Measurements from ENCODE around the gene GMEB2.
A peak's percentile ranks its signal among the peaks of the same experiment; 100 is the strongest.

GMEB2 gene

DNA sequence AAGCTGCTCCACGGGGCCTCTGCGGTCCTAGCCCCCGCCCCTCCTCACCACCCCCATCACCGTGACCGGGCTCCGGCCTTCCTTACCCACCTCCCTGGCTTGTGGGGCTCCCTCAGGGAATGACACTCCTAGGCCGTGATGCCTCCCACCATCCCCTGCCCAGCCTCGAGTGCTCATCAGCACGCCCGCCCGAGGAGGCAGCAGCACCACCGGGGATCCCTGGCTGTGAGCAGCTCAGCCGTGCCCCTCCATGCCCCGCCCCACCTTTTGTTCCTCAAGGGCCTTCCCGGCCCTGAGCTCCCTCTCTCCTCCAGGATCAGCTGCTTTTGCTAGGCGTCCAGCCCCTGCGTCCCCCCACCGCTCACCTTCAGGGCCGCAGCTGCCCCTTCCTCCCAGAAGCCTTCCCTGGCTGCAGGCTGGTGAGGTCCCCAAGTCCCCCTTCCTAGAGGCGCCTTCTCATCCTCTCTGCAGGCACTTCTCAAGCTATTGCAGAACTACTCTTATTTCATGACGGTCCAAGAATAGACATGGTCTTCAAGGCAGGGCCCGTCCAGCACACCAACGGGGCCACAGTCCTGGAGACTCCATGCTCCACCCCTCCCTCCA lies 69.9 kb downstream of the GMEB2 start:
- no peak for DNase-seq

DNA sequence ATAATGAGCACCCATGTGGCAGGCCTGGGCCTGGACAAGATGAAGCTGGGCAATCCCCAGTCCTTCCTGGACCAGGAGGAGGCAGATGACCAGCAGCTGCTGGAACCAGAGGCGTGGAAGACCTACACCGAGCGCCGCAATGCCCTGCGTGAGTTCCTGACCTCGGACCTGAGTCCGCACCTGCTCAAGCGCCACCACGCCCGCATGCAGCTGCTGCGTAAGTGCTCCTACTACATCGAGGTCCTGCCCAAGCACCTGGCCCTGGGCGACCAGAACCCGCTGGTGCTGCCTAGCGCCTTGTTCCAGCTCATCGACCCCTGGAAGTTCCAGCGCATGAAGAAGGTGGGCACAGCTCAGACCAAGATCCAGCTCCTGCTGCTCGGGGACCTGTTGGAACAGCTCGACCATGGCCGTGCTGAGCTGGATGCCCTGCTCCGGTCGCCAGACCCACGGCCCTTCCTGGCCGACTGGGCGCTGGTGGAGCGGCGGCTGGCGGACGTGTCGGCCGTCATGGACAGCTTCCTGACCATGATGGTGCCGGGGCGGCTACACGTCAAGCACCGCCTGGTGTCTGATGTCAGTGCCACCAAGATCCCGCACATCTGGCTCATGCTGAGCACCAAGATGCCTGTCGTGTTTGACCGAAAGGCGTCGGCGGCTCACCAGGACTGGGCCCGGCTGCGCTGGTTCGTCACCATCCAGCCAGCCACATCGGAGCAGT lies 71.1 kb downstream of the GMEB2 start:
- DNase-seq: peak; percentile 42

DNA sequence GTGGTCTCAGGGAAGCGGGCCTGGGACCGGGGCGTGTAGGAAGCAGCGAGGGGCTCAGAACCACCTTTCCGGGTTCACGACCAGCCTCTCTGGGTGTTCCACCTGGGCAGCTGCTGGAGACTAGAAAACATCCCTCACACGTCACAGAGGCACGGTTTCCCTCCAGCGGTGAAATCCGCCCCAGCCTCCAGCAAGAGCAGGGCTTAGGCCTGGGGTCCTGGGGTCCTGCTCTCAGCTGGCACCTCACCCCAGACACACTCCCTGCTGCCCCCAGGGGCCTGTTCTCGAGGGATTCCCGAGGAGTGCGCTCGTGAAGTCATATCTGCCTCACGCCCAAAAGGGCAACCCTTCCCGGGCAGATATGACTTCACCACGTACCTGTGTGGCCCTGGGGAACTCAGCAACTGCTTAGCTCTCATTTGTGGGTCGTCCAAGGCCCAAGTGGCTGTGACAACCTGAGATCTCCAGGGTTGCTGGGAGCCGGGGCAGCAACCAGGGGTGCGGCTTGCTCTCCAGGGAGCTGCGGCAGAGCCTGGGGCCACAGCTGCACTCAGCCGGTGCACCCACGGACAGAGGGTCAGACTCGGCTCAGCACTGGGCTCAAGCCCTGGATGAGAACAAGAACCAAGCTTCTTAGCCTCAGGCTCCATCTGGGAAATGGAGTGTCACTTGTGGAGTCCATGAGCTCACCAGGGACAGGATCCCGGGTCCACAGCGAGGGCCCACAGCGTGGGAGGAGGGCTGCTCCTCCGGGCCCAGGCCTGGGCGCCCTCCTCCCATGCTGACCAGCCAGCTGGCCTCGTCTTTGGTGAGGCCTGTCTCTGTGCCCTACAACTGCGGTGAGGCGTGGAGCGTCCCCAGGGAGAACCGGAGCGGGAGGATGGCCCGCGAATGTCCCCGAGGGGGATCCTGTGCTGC lies 72.3 kb downstream of the GMEB2 start:
- peak; percentile 36 for DNase-seq

DNA sequence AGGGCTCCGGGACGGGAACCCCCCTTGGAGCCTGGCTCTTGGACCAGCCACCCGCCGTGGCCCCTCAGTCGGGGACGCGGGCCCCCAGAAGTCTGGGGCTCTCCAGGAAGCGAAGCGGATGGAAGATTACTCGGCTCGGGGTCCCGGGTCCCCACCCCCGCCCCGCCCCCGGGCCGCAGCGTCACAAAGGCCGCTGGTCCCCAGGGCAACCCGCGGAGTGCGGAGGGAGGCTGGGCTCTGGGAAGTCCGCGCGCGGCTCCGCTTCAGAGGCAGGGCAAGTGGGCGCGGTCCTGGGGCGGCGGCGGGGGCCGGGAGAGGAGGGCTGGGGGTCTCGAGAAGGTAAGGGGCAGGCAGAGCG lies 73.0 kb downstream of the GMEB2 start, which contains the start of gene FNDC11:
Gene FNDC11, plus strand, starts transcription at position 227 of the 358 bp plus-strand sequence. CDS start 1,505 bp downstream, outside the sequence.
- DNase-seq: no peak

DNA sequence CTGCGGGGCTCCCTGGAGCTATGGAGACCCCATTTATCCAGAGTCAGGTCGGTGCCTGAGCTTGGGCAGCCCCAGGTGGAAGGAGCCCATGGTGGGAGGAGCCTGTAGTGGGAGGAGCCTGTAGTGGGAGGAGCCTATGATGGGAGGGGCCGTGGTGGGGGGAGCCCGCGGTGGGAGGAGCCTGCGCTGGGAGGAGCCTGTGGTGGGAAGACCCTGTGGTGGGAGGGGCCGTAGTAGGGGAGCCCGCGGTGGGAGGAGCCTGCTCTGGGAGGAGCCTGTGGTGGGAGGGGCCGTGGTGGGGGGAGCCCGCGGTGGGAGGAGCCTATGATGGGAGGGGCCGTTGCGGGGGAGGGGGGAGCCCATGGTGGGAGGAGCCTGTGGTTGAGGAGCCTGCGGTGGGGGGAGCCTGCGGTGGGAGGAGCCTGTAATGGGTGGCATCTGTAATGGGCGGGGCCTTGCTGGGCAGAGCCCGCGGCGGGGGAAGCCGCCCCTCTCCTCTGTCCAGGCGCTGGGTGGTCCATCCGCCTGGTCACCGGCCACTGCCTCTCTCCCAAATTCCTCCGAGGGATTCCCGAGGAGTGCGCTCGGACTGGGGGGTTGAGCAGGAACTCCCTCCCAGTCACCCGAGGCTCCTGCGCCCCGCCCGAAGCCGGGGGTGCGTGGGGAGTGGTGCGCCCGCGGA lies 73.5 kb downstream of the GMEB2 start:
- peak; percentile 55 for DNase-seq

DNA sequence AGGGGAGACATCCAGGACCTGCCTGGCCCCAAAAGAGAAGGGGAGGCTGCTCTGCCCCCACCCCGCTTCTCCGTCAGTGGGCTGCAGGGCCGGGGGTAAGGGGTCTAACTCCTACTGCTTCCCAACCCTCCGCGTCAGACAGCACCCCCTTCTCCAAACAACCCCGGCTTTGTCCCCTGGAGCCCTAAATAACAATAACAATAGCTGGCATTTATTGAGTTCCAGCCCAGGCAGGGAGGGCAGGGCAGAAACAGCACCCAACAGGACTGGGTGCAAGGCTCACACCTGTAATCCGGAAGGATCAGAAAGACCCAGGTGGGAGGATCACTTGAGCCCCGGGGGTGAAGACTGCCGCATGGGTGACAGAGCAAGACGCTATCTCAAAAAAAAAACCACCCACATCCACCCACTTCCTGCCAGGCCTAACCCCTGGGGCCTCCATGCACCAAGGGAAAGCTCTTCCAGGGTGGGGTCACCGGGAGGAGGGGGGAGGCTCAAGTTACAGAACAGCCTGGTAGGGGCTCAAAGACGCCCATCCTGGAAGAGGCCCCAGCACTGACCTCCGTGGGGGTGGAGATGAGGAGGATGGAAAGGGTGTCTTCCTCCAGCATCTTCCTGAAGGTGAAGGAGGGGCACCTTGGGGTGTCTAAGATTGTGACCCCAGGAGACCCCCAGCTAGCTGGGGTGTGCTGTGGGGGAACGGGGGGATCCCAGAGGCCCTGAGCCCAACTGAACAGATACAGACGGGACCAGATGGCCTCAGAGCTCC lies 74.2 kb downstream of the GMEB2 start:
- no peak for DNase-seq

DNA sequence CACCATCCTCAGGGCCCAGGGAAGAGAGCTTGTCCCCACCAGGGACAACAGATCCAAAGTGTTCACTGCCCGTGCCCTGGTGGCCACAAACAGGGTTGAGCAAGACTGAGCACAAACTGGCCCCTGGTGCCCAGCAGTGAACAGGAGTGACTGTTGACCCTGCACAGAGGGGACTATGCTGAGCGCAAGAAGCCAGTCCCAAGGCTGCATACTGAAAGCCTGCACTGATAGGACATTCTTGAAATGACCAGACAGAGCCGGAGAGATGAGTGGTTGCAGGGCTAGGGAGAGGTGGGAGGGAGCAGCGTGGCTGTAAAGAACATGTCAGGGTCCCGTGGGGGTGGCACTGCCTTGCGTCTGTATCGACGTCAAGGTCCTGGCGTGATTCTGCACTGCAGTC lies 75.8 kb downstream of the GMEB2 start:
- no peak for DNase-seq

DNA sequence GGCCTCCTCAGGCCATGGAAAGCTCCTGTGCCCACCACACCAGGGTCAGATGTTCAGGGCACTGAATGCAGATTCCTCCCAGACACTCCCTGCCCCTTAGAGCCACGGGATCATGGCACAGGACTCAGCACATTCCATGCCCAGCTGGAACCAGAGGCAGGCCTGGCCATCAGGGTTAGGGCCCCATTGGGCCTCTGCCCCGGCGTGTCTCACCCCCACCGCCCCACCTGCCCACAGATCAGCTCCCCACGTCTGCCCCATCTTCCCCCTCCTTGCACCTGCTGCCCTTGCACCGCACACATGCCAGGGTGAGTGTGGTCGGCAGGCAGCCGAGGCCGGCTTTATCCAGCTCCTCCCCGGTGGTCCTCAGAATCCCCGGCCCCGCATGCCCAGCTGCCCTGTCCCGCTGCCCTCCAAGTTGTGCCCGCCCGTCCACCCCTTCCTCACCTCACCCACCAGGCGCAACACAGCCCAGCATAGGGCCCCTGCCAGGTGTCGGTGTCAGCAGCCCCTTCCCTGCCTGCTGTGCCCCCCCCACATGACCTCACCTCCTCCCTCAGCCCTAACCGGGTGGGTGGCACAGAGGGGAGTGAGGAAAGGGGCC lies 77.1 kb downstream of the GMEB2 start:
- no peak for DNase-seq

DNA sequence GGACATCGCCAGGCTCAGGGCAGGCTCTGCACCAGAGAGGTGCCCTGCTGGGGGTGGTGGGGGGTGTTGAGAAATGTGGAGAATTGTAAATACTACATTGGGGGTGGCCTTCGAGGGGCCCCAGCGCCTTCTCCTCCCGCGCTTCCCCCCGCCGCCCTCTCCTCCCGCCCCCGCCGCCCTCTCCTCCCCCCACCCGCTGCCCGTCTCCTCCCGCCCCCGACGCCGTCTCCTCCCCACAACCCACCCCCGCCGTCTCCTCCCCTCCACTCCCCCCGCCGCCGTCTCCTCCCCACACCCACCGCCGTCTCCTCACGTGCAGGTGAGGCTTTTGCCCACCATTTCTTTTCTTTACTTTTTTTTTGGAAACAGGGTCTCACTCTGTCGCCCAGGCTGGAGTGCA lies 77.9 kb downstream of the GMEB2 start:
- DNase-seq: no peak

DNA sequence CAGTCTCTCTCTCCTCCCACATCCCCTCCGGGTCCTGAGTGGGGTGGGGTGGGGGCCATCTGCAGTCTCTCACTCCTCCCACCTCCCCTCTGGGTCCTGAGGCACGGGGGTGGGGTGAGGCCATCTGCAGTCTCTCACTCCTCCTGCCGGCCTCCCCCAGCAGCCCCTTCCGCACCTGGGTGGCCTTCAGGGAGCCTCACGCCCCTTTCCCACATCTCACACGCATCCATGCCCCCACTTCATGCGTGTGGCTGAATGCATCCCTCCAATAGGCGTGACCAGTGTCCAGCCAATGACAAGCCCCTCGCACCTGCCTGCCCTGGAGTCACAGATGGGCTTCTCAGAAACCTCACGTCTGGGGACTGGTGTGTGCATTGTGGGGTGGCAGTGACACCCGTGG lies 78.4 kb downstream of the GMEB2 start:
- DNase-seq: no peak

DNA sequence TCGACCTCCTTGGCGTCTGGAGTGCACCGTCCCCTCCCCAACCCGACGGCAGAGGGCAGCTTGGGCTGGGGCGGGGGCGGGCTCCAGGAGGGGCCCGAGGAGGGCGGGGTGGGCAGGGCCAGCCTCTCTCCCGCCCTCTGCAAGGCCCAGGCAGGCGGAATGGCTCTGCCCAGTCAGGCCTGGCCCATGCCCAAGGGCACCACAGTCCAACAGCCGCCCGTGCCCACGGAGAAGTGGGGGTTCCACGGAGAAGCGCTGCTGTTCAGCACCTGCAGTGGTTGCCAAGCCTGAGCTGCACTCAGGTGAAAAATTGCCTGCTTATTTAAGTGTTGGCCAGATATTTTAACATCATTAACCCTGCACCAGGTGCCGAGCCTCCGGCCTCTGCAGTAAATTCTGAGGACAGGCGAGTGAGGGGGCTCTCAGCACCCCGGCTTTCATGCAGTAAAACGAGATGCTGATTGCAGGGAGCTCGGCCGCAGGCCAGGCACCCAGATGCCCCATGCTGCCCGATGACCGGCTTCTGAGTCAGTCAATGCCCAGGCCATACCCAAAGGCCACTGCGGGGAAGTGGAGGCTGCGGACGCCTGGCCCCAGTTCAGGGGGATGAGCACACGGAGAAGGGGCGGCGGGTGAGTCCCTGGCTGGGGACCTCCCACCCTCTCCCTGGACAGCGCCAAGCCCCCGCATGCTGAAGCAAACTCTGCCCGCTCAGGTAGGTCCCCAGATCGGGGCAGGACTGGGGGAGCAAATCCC lies 79.0 kb downstream of the GMEB2 start, which contains the start of gene SRMS:
Gene SRMS, minus strand, starts transcription at position 25 of the 756 bp plus-strand sequence. CDS start 286 bp downstream, outside the sequence.
- no peak for DNase-seq

DNA sequence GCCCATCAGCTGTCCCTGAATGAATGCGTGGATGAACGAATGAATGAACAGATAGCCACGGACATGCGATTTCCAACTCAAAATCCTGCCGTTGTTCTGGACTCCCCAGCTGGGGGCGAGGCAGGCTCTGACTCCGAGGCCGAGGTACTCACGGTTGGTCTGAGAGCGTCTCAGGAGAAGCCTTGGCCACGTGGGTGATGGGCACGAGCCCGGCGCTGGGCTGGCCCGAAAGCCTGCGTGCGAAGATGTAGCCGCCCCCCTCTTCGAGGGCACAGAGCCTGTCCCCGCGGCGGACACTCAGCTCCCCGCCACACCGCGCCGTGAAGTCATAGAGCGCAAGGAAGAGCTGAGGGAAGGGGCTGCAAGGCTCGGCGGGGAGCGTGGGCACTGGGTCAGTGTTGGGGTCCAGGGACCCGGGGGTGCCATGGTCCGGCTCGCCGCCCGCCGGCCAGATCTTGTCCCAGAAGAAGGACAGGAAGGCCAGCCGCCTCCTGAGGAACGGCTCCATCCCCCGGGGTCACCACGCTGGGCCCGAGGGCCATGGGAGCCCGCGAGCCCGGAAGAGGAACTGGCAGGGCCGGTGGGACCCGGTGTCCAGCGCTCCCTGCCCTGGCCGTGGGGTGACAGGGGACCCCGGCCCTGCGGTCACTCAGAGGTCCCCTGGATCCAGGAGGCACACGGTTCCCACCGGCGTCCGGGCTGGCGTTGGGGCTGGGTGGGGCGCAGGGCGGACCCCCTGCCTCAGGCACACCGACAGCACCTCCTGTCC lies 79.8 kb downstream of the GMEB2 start:
- no peak for DNase-seq

DNA sequence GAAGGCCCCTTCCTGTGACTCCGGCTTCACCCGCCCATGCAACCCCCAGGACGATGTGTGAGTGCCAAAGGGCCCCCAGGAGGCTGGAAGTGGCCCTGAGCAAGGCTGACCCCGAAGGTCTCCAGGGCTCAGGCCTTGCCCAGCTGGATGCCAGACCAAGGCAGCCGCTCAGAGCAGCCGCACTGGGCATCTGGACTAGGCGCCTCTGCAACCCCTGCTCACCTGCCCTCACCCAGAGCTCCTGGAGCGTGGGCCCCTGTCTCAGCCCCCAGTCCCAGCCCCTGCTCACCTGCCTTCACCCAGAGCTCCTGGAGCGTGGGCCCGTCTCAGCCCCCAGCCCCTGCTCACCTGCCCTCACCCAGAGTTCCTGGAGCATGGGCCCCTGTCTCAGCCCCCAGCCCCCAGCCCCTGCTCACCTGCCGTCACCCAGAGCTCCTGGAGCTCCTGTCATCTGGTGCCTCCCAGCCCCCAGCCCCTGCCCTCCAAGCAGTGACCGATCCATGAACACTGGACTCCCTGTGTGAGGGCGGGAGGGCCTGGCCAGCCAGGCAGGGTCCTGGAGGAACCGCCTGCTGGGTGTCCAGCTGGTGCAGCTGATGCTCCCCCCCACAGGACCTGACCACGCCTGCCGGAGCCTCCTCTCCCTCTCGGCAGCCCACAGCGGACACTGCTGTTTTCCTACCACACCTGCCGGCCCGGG lies 80.5 kb downstream of the GMEB2 start:
- DNase-seq: peak; percentile 32

DNA sequence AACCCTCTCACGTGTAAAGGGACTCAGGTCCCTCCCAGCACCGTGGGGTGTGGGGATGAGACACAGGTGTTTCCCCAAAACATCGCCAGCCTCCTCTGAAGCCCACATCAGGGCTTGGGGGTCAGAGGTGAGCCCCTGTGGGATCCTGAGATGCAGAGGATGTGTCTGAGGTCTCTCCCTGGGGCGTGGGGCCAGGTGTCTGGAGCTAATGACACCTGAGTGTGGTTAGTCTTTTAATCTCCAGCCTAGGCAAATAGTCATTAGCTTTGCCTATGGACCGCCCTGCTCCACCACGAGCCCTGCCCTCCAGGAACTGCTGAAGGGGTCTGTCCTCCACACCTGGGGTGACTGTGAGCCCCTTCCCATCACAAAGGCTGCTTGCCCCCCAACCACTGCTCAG lies 81.1 kb downstream of the GMEB2 start:
- no peak for DNase-seq

DNA sequence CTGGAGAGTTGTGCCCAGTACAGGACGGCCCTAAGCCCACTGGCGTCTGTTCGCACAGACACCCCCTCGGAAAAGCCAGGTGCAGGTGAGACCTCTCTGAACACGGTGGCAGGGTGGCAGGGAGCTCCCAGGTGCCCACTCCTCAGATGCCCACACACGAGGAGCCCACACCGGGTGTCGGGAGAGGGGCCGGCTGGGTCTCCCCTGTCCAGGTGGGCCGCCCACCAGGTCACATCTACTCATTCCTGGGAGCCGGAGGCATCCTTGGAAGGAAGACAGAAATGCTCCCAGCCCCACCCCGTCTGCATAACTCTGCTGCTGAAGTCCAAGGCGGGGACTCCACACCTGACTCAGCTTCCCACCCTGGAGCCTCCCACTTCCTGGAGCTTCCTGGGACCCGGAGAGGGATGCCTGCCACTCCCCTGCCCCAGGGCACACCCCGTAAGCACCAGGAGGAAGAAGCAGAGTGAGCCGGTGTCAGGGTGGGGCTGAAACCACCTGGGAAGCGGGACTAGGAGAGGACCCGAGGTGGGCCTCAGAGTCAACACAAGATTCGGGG lies 81.9 kb downstream of the GMEB2 start:
- DNase-seq: no peak

DNA sequence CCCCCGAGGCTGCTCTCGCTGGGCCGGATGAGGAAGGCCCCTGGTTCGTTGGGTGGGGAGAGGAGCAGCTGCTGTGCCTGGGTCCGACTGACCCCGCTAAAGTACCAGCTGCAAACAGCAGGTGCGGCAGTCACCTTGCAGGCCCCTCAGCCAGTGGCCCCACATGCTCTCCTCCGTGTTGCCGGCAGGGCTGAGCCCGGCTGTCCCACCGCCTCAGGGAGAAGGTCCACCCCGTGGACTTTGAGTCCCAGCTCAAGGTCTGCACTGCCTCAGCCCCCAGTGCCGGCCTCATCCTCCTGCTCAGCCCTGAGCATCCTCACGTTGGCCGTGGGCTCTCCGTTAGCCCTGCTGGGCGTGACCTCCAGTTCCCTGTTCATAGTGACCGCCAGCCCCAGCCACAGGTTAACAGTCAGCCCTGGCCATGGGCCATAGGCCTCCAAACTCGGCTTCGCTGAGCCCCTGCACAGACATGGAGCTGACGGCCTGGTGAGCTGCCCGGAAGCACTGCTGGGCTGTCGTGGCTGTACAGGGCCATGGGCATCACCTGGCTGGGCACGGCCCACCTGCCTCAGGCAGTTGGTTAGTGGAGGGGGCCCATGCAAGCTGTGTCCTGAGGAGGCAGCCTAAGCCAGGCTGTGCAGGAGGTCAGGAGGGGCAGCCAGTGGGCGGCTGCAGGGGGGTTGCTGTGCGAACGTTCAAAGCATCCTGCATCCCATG lies 82.5 kb downstream of the GMEB2 start:
- peak; percentile 30 for DNase-seq

DNA sequence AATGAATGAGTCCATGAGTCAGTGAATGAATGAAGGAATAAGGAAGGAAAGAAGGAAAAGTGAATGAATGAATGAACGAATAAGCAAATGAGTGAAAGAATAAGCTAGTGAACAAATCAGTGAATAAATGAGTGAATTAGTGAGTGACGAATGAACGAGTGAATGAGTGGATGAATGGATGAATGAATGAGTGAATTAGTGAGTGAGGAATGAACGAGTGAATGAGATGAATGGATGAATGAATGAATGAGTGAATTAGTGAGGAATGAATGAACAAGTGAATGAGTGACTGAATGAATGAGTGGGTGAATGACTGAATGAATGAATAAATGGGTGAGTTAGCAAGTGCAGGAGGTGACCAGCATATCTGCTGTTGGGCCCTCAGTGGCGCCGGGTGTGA lies 83.2 kb downstream of the GMEB2 start:
- no peak for DNase-seq

DNA sequence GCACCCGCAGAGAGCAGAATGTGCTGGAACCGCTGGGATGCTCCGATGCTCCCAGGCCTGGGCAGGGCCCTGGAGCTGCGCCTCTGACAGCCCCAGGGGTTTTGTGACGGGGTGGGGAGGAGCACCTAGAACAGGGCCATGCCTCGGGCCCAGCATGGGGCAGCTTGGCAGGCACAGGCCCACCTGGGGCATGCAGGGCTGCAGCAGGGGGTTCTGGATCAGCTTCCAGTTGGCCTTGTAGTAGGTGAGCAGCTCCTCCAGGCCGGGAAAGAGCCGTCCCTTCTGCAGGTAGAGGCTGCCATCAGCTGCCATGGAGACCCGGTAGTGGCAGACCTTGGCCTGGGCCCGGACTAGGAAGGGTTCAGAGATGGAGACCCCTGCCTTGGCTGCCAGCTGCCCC lies 83.8 kb downstream of the GMEB2 start:
- DNase-seq: no peak

DNA sequence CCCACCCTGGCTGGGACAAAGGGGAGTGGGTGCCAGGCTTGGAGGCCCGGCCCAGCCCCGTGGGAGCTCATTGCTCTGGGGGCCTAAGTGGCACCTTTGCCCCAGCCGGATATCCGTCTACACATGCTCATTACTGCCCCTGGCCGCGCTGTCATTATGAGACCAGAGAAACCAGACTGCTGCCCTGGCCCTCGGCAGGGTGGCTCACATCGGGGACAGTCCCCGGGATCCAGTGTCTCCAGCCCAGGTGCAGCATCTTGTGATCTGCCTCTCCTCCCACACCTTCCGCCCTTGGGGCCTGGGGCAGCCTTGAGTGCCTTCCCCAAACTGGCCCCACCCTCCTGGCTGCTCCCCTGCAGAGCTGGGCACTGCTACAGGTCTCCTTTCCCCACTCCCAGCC lies 84.2 kb downstream of the GMEB2 start:
- no peak for DNase-seq

All from DMS53 (cell line).